Measurements from ENCODE around the gene RECQL.
A peak's percentile ranks its signal among the peaks of the same experiment; 100 is the strongest.

The RECQL gene

DNA sequence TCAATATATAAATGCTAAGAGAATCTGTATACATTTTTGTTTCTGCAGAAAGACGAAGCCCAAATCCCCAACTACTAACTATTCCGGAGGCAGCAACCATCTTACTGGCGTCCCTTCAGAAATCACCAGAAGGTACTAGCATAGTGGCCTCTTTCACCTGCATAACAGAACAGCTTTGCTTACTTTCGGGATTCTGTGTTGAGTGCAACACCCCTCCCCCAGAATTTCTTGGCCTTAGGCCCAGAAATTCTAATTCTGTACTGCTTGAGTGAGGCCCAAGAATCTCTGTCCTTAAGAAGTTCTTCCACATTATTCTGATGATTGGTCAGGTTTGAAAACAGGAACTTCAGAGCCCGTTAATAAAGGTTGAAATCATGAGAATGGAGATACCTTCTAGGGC lies 27.5 kb upstream of the RECQL start:
- H3K4me1 ChIP-seq = peaks cover 41% of the 10 kb centered on the region
- 0 out of 2 replicates have a peak overlapping the region, but pooled peaks have one; percentile 17 for H3K4me2 ChIP-seq
- no peaks in the 10 kb centered on the region; the same call in 1 of the 2 replicates for H3K27me3 ChIP-seq
- no peak overlapping the region for H3K4me3 ChIP-seq
- peaks cover 4% of the 10 kb centered on the region; the same call in 1 of the 2 replicates for H3K9me3 ChIP-seq
- H3K9ac ChIP-seq = no peak overlapping the region
- no peaks in the 10 kb centered on the region for H4K20me1 ChIP-seq
- no peak overlapping the region for H3K27ac ChIP-seq
- no peak for TF ChIP-seq Cebpa-rat (IDR thresholded peaks at IDR 0.05)
- H3K36me3 ChIP-seq = no peaks in the 10 kb centered on the region

DNA sequence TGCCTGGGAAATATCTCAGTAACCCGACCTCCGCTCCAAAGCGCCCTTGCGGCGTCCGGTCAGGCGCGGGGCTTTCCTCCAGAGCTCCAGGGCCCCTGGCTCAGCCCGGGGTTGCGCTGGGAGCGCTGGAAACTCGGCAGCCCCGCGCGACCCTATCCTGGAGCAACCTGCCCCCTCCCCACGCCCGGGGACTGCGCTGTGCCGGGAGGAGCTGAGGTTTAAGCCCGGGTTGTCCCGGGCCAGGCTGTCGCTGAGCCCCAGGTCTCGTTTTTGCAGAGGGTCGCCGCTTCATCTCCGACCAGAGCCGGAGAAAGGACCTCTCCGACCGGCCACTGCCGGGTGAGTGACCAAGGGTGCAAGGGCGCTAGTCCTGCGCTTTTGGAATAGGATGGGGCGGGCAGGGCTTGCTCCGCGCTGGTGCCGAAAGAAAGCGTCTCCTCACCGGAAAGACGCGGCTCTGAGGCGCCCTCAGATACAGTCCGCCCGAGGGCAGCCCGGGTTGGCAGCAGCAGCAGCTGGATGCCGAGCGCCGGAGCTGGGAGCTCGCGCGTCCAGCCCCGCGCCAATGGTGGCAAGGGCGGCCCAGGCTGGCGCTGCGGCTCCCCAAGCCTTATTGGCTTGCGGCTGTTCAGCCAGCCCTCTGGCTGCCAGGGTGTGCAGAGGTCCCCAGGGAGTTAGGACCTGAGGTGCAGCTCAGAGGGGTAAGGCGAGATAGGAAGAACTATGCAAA lies 26.2 kb upstream of the RECQL start:
- H3K4me2 ChIP-seq = peak overlapping the region; percentile 80
- H3K4me3 ChIP-seq = peak overlapping the region; percentile 60
- no peaks in the 10 kb centered on the region for H4K20me1 ChIP-seq
- H3K36me3 ChIP-seq = no peaks in the 10 kb centered on the region
- H3K4me1 ChIP-seq = peaks cover 41% of the 10 kb centered on the region
- no peak overlapping the region for H3K27ac ChIP-seq
- TF ChIP-seq Cebpa-rat (IDR thresholded peaks at IDR 0.05) = no peak
- peak overlapping the region; percentile 42; the same call in 1 of the 2 replicates for H3K9ac ChIP-seq
- peaks cover 4% of the 10 kb centered on the region; the same call in 1 of the 2 replicates for H3K9me3 ChIP-seq
- no peaks in the 10 kb centered on the region; the same call in 1 of the 2 replicates for H3K27me3 ChIP-seq

DNA sequence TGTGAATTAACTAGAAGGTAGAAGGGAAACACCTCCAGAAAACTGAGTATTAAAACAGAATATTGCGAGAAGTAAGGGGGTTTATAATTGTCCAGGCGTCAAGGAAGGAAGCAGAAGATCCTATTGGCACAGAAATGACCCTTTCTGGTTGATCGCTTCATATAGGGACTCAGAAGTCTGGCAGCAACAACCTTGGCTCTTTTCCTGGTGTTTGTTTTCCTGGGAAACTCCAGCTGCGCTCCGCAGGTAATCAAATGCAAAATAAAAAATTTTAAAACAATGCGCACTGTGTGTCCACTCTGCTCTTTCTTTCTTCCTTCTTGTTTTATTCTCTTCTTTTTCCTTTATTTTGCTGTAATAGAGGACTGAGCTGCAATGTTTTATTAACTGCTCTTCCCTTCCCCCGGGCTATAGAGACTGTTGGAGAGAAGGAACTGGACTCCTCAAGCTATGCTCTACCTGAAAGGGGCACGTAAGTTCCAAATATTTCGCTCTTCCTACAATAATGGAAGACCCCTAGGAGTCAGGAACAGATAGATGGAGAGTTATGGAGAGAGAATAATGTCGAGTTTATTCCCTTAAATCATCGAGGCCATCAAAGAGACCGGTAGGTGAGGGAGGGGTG lies 25.4 kb upstream of the RECQL start:
- no peak for TF ChIP-seq Cebpa-rat (IDR thresholded peaks at IDR 0.05)
- Histone ChIP-seq H3K4me3 (0 out of 2 replicates have a peak overlapping the region, but pooled peaks have one; percentile 60), H3K4me2 (peak overlapping the region; percentile 80), H3K4me1 (peaks cover 41% of the 10 kb centered on the region), H3K36me3 (no peaks in the 10 kb centered on the region), H3K27ac (no peak overlapping the region), H3K9ac (no peak overlapping the region), H3K27me3 (no peaks in the 10 kb centered on the region; the same call in 1 of the 2 replicates), H4K20me1 (no peaks in the 10 kb centered on the region), H3K9me3 (peaks cover 4% of the 10 kb centered on the region; the same call in 1 of the 2 replicates)

DNA sequence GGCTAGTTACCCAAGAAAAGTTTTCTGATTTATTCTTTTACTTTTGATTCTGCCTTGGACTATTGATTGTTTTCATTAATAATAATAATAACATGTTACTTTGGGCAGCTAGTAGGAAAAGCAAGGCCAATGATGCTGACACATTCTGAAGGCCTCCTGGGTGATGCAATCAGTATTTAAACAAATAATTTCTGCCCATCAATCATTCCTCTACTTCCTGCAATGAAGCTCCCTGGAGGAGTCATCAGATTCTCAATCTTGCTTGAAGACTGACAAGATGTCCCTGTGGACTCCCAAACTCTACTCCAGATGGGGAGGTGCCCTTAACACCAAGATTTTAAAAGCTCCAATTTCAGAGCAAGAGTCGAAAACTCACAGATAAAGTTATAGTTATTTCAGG lies 24.6 kb upstream of the RECQL start, which contains the start of gene SPX:
Gene SPX (plus strand): TSS at position 244 of the 400 bp plus-strand sequence. CDS start 177 bp downstream, outside the sequence.
- no peak within 1 kb of the TSS for H3K9ac ChIP-seq
- no peaks in the 10 kb centered on the region for H4K20me1 ChIP-seq
- H3K9me3 ChIP-seq = peaks cover 4% of the 10 kb centered on the region; the same call in 1 of the 2 replicates
- peaks cover 41% of the 10 kb centered on the region for H3K4me1 ChIP-seq
- peak; percentile 49; the same call in 1 of the 2 replicates for TF ChIP-seq Cebpa-rat (IDR thresholded peaks at IDR 0.05)
- H3K4me2 ChIP-seq = peak within 1 kb of the TSS; percentile 80
- no peak within 1 kb of the TSS for H3K27ac ChIP-seq
- H3K27me3 ChIP-seq = no peaks in the 10 kb centered on the region; the same call in 1 of the 2 replicates
- no peaks in the 10 kb centered on the region for H3K36me3 ChIP-seq
- H3K4me3 ChIP-seq = 0 out of 2 replicates have a peak within 1 kb of the TSS, but pooled peaks have one; percentile 60

DNA sequence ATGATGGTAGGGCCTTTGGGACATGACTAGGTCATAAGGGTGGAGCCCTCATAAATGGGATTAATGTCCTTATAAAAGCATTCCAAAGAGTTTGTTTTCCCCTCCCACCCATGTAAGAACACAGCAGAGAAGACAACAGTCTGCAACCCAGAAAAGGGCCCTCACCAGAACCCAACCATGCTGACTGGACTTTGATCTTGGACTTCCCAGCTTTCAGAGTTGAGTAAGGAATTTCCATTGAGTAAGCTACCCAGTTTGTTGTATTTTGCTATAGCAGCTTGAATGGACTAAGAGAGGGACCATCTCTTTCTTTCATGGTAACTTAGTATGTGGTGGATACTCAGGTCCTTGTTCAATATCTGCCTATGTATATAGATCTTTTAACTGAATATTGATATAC lies 21.7 kb upstream of the RECQL start:
- TF ChIP-seq Cebpa-rat (IDR thresholded peaks at IDR 0.05) = no peak
- Histone ChIP-seq H3K9me3 (peaks cover 4% of the 10 kb centered on the region; the same call in 1 of the 2 replicates), H3K4me3 (no peak overlapping the region), H3K4me2 (no peak overlapping the region), H3K27me3 (no peaks in the 10 kb centered on the region; the same call in 1 of the 2 replicates), H3K36me3 (peaks cover 7% of the 10 kb centered on the region; the same call in 1 of the 2 replicates), H3K4me1 (peaks cover 29% of the 10 kb centered on the region), H3K27ac (no peak overlapping the region), H3K9ac (no peak overlapping the region), H4K20me1 (no peaks in the 10 kb centered on the region)

DNA sequence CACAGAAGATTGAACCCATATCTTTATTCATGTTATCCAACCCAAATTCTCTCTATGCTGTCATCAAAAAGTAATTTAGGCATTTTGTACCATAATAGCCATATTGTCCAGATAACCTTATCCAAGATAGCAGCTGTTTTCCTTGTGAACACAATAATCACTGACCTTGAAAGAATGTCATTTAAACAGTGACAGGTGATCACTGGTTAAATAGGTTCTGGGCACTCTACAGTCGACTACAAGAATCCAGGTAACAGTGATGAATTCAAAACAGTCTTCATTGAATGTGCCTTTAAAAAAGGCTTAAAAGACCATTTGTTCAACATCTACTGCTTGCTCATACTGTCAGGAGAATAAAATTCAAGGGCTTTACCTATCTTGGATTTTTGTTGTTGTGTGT lies 20.1 kb upstream of the RECQL start:
- no peak overlapping the region for H3K4me3 ChIP-seq
- H3K4me2 ChIP-seq = no peak overlapping the region
- no peak overlapping the region for H3K27ac ChIP-seq
- H3K4me1 ChIP-seq = peaks cover 13% of the 10 kb centered on the region
- H3K27me3 ChIP-seq = no peaks in the 10 kb centered on the region
- no peak overlapping the region for H3K9ac ChIP-seq
- no peaks in the 10 kb centered on the region for H4K20me1 ChIP-seq
- H3K9me3 ChIP-seq = no peaks in the 10 kb centered on the region
- TF ChIP-seq Cebpa-rat (IDR thresholded peaks at IDR 0.05) = no peak
- peaks cover 7% of the 10 kb centered on the region; the same call in 1 of the 2 replicates for H3K36me3 ChIP-seq

GRCh38 chr12:21518451-21518850 lies 17.0 kb upstream of the RECQL start:
- Histone ChIP-seq H3K27ac (no peak overlapping the region), H3K36me3 (peaks cover 24% of the 10 kb centered on the region), H3K9me3 (no peaks in the 10 kb centered on the region), H3K9ac (no peak overlapping the region), H3K4me1 (no peaks in the 10 kb centered on the region), H4K20me1 (no peaks in the 10 kb centered on the region), H3K4me3 (no peak overlapping the region), H3K27me3 (no peaks in the 10 kb centered on the region), H3K4me2 (no peak overlapping the region)
- no peak for TF ChIP-seq Cebpa-rat (IDR thresholded peaks at IDR 0.05)

DNA sequence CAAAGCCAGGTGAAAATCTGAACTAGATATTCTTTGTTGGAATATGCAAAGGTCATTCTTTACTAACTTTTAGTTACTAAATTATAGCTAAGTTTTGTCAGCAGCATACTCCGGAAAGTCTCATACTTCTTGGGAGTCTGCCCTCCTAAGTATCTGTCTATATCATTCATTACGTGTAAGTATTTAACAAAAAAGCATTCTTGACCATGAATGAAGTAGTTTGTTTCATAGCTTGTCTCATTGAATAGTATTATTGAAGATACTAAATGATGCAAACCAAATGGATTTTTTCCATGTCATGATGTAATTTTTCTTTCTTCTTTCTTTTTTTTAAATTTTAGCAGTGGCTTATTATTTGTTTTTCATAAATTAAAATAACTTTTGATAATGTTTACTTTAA lies 14.8 kb upstream of the RECQL start:
- no peak overlapping the region for H3K4me3 ChIP-seq
- H3K27ac ChIP-seq = no peak overlapping the region
- H4K20me1 ChIP-seq = no peaks in the 10 kb centered on the region
- peaks cover 39% of the 10 kb centered on the region for H3K36me3 ChIP-seq
- no peak overlapping the region for H3K4me2 ChIP-seq
- no peak for TF ChIP-seq Cebpa-rat (IDR thresholded peaks at IDR 0.05)
- no peaks in the 10 kb centered on the region for H3K27me3 ChIP-seq
- no peak overlapping the region for H3K9ac ChIP-seq
- no peaks in the 10 kb centered on the region for H3K4me1 ChIP-seq
- H3K9me3 ChIP-seq = no peaks in the 10 kb centered on the region

- Histone ChIP-seq H3K36me3 (peaks cover 53% of the 10 kb centered on the region), H3K9me3 (no peaks in the 10 kb centered on the region), H3K27ac (no peak overlapping the region), H3K4me2 (no peak overlapping the region), H3K4me3 (no peak overlapping the region), H3K4me1 (no peaks in the 10 kb centered on the region), H3K27me3 (no peaks in the 10 kb centered on the region), H4K20me1 (peaks cover 12% of the 10 kb centered on the region), H3K9ac (no peak overlapping the region)
- no peak for TF ChIP-seq Cebpa-rat (IDR thresholded peaks at IDR 0.05)
Observed at GRCh38 chr12:21509768-21510167, 8.3 kb upstream of the RECQL start.

- Histone ChIP-seq H3K9ac (no peak overlapping the region), H3K4me2 (no peak overlapping the region), H3K9me3 (no peaks in the 10 kb centered on the region), H3K27ac (no peak overlapping the region), H3K4me1 (peaks cover 16% of the 10 kb centered on the region), H3K4me3 (no peak overlapping the region), H3K27me3 (no peaks in the 10 kb centered on the region), H4K20me1 (peaks cover 30% of the 10 kb centered on the region), H3K36me3 (peaks cover 41% of the 10 kb centered on the region)
- TF ChIP-seq Cebpa-rat (IDR thresholded peaks at IDR 0.05) = no peak
Observed at GRCh38 chr12:21507849-21508248, 6.4 kb upstream of the RECQL start.

Measured in BLaER1 (cell line).